Inferior parietal cortex (tissue), 1 donor: ENCODE measurements around the gene PCSK5.
"Not testable (repeated sequence)": the region's sequence is repeated elsewhere in the genome, so short reads cannot be mapped to it uniquely, and the experiment has no call there.

Source experiments
- DNase-seq: peaks from one replicate; pipeline ENCODE4 v3.0.0-alpha.2; 2016; ENCODE audit errors: extremely low spot score

PCSK5 gene

GRCh38 chr9:75963321-75963720, 72.8 kb downstream of the PCSK5 start:
- not testable (repeated sequence) for DNase-seq

GRCh38 chr9:75964427-75964826, 74.0 kb downstream of the PCSK5 start:
- no peak for DNase-seq

- DNase-seq = no peak
Measured at GRCh38 chr9:75965231-75965630, 74.8 kb downstream of the PCSK5 start.

- DNase-seq = no peak
Measured at GRCh38 chr9:75967556-75967955, 77.1 kb downstream of the PCSK5 start.

DNA sequence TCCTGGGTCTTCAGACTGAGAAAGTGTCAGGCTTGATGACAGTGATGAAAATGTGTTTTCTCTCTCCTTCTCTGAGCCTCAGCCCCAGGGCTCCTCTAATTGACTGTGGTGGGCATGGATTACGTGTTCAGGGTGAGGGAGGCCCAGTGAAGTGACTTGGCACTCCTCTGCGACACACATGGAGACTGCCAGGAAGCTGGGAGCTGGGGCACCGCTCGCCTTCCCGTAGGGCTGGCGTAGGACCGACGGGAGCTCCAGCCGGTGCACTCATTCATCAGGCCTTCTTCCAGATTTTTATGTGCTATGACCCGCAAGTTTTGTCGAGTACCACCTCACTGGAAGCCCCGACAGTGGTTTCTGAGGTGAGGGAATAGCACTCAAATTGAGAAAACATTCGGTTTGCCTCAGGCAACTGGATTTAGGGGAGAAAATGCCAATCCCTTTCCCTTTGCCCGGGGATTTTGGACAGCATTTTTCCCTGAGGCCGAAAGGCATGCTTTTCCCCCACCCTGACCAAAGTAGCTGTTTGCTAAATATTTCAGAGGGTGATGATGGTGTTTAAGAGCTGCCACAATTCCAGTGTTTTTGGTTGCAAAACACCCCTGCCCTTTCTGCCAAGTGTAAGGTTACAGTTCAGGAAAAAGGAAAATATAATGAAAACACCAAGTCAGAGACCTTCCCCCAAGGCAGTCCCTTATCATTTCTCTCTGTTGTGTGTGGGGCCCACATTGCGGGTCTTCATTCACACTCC, 83.7 kb downstream of the PCSK5 start:
- no peak for DNase-seq

GRCh38 chr9:75975071-75975470, 84.6 kb downstream of the PCSK5 start:
- DNase-seq = no peak

DNA sequence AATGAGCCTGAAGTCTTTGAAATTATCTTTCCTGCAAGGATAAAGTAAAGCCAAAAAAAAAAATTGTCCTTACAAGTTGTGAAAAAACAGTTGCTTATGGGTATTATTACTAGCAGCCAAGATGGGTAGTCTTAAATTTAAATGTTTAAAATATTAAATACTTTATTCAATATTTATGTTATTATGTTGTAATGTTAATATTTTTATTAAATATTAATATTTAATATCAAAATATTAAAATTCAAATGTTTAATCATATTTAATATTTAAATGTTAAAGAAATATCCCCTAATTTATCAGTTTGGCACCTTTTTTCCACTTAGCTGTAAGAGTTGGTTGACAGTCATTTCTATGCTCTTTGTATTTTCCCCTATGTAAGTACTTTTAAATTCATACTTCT, 86.1 kb downstream of the PCSK5 start:
- DNase-seq = no peak

DNA sequence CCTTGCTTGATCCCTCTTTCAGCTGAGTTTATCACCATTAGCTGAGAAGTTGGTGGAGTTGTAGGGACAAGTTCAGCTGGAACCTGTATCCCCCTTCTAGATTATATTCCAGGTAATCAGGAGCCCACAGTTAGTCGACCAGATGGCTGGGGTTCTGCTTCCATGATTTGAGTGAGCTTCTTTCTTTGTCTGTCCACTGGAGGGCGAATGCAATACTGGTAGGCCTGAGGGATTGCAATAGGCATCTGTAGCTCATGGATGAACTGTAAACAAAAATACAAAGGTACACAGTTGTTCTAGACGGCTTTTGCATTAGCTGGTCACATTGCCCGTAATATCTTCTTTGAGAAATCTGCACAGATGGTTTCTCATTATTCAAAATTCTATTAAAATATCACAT, 88.9 kb downstream of the PCSK5 start:
- no peak for DNase-seq

- DNase-seq = no peak
Measured at GRCh38 chr9:75983319-75984045, 93.0 kb downstream of the PCSK5 start.

GRCh38 chr9:75985515-75985914, 95.0 kb downstream of the PCSK5 start:
- no peak for DNase-seq

DNA sequence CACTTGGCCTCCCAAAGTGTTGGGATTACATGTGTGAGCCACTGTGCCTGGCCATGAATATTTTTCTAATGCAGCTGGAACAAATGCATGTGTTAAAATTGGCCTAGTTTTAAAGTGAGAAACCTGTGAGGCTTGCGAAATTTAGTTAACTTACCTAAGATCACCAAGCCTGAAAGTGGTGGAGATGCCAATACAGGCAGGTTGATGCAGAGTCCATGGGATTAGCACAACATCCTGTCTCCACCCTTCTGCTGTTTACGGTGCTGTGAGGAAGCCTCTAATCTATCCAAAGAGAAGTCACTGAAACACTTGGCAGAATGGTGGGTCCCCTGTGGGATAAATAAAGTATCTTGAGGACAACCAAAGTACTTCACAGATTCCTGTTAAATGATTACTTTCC, 98.2 kb downstream of the PCSK5 start:
- DNase-seq = no peak

DNA sequence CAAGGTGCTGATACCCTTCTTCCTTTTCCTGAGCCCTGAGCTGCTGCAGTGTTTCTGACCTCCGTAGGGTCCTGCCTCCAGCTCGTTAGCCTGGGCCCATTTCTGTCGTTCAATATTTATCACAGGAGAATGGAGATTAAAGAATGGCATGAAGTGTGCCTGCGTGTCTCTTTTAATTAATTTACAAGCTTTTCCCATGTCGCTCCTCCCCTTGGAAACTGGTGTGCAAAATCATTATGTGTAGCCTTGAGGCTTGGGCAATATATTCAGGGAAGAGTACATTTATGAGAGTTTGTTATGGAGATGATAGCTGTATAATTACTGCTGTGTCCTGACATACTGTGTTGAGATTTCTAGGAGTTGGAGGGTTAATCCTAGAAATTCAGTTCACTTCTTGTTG, 99.7 kb downstream of the PCSK5 start:
- no peak for DNase-seq

DNA sequence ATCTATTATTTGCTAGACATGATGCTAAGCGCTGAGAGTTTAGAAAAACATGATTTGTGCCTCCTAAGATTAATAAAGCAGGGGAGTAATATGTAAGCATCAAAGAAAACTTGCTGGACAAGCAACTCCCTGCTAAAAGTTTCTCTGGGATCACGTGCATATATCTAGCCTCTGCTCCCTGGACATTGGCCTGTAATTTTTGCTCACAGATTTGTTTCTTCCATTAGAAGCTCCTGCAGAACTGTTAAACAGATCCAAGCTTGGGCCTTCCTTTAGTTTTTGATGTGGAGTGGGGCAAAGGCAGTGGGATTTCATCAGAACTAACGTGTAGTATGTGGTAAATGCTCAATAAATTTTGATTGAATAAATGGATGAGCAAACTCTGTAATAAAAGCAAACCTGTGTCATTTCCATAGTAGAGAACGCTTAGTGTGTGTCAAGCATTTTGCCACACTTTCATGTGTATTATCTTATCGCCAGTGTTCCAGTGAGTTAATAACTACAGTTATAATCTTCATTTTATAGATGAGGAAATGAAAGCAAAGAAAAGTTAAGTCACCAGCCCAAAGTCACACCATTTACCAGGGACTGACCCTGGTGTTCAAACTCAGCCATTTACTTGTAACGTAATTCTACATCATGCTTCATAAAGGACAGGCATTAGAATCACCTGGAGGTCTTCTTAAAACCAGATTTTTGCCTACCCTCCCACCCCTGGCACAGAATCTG, 100.3 kb downstream of the PCSK5 start:
- DNase-seq = no peak

DNA sequence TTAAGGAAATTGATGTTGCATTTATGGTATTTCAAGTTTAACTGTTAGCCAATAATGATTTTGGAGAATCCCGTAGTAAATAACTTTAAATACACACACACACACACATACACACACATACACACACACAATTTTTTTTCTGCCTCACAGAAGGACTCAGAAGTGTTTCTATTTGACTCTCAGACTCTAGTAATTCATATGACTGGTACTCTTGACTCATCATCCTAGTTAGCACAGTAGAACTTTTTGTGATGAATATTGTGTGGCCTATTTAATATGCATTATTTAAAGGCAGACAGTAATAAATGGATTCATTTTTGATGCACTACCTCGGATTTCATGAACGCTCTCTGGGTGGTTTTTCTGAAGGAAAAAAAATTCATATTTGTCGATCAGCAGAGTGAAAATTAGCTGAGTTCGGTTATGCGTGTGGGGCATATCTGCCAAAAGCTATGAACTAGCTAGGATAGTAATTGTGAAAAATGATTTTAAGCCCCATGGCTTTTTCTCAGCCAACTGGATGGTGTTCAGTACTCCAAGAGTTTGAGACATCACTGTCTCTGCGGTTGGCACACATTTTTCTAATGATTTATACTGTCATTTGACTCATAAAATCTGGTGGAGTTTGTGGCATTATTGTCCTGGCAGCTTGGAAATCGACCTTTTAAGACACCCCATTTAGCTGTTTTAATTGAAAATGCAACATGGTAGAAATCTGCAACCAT, 102.2 kb downstream of the PCSK5 start:
- no peak for DNase-seq

DNA sequence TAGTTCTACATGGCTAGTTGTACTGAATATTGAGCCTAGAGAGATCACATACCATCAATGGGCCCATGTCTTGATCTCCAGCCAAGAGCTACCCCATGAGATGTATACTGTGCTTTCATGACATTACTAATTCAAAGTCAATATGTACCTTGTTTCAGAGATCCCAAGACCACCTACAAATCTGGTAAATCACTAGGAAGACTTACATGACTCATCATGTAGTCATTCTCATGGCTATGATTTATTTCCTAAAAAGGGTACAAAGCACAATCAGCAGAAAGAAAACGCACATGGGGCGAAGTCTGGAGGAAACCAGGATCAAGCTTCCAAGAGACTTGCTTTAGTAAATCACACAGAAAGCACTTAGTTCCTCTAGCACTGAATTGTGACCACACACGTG, 103.0 kb downstream of the PCSK5 start:
- no peak for DNase-seq

DNA sequence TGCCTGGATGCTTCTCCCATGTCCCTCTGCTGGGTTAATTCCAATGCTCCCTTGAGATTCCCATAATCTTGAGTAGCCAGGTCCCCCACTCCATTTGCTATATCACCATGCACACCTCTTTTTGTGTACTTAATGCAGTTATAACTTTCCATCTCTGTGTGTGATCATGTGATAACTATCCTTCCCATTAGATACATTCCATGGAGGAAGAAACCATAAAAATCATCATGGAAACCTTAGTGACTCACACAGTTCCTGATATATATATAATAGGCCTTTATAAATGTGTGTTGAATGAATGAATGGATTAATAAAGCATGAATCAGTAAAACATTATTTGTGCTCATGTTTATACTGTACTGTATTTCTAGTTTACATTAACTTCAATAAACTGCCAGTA, 104.6 kb downstream of the PCSK5 start:
- no peak for DNase-seq

DNA sequence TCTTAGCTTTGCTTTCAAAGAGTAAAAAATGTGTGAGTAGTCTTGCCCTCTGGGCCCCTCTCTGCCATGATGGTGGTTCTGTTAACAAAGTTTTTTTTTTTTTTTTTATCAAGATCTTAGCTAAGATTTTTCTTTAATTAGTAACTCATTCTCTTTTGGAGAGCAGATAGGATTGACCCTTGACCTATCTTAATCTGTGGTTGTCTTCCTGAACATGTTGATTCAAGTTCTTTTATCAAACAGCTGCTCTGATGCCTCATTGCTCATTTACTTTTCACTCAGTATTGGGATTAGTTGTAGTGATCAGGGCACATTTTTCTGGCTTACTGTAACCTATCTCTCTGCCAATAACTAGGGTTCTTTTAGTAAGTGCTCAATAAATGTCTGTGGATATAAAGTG, 106.3 kb downstream of the PCSK5 start:
- no peak for DNase-seq

DNA sequence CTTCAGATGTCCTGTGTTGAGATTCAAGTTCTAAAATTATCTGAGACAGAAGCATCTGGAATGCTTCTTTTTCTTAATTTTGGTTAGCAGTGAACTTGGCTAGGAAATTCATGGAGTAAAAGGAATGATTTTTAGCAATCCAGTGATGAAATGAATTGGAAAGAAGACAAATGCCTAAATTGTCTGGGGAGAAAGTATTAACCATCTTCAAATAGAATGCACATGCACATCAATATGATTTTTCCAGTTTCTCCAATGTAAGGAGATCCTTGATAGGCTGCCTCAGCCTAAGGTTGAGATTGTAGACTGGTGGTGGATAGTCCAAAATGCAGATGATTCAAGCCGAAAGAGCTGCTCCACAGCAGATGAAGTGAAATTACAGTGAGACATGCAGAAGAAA, 106.7 kb downstream of the PCSK5 start:
- no peak for DNase-seq

DNA sequence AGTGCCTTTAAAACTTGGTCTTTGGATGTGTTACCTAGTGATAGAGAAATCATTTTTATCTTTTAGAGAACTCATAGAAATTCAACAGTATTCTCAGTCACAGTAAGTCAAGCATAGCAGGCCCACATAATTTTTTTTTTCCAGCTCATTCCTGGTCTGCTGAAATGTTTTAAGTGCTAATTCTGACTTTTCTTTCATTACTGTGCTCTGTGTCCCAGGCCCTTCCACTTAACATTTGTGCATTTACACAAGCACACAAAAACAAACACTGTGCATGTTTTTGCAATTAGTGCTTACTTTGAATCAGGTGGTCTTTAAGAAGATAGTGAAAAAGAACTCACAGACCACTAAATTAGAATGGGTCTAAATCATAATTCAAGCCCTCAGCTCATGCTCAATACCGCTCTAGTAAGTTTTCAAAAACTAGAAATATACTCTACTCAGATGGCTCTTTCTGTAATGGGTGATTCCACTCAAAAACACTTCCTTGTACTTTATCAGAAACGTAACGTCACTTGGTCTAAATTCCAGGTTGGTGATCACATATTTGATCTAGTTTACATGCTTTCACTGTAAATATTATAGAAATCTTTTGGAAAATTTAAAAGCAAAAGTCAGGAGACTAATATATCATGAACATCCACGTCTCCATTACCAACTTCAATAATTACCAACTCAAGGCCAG, 107.8 kb downstream of the PCSK5 start:
- DNase-seq = no peak

DNA sequence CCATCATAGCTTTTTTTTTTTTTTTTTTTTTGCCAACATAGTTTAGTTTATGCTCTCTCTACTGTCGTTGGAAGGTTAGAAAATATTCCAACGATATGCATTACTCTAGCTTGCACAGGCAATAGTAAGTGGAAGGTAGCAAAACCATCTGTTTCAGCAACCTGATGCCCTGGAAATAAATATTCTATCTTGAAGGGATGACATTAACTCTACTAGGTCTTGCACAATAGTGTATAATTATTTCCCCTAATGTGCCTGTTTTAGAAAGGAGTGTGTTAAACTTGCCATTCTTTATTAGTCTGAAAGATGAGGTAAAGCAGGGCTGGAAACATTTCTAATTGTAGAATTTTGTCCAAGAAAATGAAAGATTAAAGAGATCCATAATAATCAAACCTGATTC, 111.0 kb downstream of the PCSK5 start:
- no peak for DNase-seq

DNA sequence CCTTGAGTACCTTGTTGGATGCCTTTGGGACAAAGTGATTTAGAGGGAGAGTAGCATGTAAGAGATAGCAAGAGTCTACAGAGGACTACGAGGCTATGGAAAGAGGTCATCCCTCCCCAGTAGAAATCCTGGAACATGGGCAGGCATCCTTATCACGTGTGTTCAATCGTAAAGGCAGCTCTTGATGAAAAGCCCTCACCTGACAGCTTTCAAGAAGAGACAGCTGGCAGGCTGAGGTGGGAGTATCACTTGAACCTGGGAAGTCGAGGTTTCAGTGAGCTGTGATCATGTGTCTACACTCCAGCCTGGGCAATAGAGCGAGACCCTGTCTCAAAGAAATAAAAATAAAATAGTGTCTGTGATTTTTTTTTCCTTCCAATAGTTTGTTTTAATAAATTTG, 112.6 kb downstream of the PCSK5 start:
- DNase-seq = no peak

- no peak for DNase-seq
Measured at GRCh38 chr9:76004526-76004925, 114.1 kb downstream of the PCSK5 start.
